ENCODE data around the gene MORN3. TPM values are rescaled to one million over a fixed set of nuclear protein-coding genes. Genes with fewer than 3 reads are reported as not detected.

MORN3 gene
- total RNA-seq, 1 donor from 2014 or later, result 0.80 TPM

DNA sequence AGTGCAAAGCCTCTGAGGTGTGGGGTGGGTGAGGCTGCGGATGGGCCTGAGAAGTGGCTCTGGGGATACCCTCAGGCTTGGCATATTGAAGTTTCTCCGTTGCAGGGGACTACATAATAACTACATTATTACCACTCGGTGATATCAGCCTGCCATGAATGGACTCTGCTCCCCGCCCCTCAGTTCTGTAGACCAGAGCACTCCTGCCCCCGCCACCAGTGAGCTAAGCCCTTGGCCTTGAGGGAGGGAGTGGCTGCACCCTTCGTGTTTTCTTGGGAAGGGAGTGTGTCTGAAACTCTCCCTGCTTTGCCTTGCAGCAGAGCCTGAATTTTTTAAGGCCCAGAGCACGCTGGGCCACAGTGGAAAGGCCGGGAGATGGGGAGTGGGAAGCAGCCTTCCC lies 41.4 kb downstream of the MORN3 start:
- no peak for DNase-seq (ENCODE audit: extremely low spot score, unreplicated experiment)
- Mint-ChIP-seq H3K4me1 (ENCODE audit: unreplicated experiment) (peaks cover 33% of the 10 kb centered on the region), H3K27me3 (no peaks in the 10 kb centered on the region), H3K36me3 (no peaks in the 10 kb centered on the region), H3K27ac (peak overlapping the region; percentile 91), H3K4me3 (peak overlapping the region; percentile 90), H3K9me3 (no peaks in the 10 kb centered on the region)
- TF ChIP-seq, protein P1, sequence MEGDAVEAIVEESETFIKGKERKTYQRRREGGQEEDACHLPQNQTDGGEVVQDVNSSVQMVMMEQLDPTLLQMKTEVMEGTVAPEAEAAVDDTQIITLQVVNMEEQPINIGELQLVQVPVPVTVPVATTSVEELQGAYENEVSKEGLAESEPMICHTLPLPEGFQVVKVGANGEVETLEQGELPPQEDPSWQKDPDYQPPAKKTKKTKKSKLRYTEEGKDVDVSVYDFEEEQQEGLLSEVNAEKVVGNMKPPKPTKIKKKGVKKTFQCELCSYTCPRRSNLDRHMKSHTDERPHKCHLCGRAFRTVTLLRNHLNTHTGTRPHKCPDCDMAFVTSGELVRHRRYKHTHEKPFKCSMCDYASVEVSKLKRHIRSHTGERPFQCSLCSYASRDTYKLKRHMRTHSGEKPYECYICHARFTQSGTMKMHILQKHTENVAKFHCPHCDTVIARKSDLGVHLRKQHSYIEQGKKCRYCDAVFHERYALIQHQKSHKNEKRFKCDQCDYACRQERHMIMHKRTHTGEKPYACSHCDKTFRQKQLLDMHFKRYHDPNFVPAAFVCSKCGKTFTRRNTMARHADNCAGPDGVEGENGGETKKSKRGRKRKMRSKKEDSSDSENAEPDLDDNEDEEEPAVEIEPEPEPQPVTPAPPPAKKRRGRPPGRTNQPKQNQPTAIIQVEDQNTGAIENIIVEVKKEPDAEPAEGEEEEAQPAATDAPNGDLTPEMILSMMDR (conservative IDR thresholded peaks at IDR 0.05), result no peak

DNA sequence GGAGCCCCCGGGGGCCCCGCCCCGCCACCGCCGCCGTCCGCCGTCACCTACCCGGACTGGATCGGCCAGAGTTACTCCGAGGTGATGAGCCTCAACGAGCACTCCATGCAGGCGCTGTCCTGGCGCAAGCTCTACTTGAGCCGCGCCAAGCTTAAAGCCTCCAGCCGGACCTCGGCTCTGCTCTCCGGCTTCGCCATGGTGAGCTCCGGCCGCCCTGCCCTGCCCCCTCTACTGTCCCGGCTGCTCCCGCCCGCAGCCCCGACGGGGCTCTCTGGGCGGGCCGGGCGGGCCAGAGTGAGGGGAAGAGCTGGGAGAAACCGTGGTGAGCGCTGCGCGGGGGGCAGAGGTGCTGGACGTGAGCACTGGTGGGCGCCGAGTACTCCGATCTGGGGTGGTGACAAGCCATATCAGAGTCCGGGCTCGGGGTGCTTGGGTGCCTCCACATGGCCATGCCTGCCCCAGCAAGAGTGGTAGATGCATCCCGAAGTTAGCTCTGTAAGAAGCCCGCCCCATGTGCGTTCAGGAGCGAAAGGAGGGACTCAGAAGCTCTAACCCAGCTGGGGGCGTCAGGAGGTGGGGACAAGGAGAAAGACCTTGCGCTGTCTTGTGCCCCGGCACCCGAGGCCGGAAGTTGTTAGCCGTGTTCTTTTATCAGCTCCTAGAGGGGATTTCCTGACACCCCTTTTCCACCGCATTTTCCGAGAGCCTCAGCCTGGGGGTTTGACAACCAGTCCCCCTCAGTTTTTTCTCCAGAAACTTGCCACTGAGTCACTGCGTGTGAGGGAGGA lies 42.4 kb downstream of the MORN3 start:
- TF ChIP-seq, protein P1 (conservative IDR thresholded peaks at IDR 0.05), result peak; percentile 24
- no peaks in the 10 kb centered on the region for H3K9me3 Mint-ChIP-seq
- H3K4me3 Mint-ChIP-seq, result peak overlapping the region; percentile 90
- H3K36me3 Mint-ChIP-seq, result no peaks in the 10 kb centered on the region
- peaks cover 24% of the 10 kb centered on the region for H3K4me1 Mint-ChIP-seq (ENCODE audit: unreplicated experiment)
- H3K27me3 Mint-ChIP-seq, result no peaks in the 10 kb centered on the region
- DNase-seq (ENCODE audit: extremely low spot score, unreplicated experiment), result no peak
- H3K27ac Mint-ChIP-seq, result peak overlapping the region; percentile 91

DNA sequence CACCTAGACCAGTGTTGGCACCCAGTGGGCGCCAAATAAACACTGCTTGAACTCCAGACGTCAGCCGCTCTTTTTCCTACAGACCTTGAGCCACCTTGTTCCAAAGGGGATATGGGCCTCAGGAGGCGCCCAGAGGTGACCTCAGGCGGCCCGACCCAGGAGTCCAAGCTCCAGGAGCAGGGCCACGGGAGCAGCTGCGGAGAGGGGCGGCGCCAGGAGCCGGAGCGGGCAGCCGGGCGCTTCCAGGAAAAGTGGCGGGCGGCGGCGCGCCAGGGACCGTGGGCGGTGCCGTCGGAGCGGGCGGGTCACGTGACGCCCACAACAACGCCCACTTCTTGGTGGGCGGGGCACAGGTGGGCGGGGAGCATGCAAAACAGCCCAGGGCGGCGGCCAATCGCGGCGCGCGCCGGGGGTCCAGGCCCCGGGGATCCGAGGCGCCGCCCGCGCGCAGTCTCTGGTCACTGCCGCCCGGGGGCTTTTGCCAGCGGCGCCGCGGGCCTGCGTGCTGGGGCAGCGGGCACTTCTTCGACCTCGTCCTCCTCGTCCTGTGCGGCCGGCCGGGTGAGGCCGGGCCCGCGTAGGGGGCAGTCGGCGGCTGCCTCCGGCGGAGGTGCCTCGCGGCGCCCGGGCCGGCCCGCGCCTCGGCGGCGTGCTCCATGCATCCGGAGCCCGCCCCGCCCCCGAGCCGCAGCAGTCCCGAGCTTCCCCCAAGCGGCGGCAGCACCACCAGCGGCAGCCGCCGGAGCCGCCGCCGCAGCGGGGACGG lies 43.2 kb downstream of the MORN3 start, which contains the start of gene ORAI1:
ORAI1 (plus strand) TSS at position 444 of the 766 bp plus-strand sequence.
- peak; percentile 97 for DNase-seq (ENCODE audit: extremely low spot score, unreplicated experiment)
- peak within 1 kb of the TSS; percentile 91 for H3K27ac Mint-ChIP-seq
- TF ChIP-seq, protein P1 (conservative IDR thresholded peaks at IDR 0.05), result no peak

DNA sequence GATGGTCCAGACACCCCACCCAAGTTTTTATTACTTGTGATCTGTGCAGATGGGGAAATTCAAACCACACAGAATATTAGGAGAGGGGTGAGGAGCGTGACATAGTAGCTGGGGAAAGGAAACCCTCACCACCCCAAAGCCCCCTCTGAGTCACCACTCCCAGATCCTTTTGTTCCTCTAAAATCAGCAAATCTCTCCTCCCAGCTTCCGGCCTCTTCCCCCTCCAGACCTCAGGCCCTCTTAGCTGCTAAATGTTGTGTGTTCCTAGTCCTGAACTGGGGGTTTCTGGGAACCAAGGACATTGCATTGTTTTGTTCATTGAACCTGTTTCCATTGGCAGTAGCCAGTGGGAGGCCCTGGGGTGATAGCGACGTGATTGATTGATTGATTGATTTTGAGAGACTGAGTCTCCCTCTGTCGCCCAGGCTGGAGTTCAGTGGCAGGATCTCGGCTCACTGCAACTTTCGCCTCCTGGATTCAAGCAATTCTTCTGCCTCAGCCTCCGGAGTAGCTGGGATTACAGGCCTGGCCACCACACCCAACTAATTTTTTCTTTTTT lies 49.0 kb downstream of the MORN3 start:
- Mint-ChIP-seq H3K36me3 (no peaks in the 10 kb centered on the region), H3K27ac (no peak overlapping the region), H3K27me3 (no peaks in the 10 kb centered on the region), H3K9me3 (no peaks in the 10 kb centered on the region), H3K4me1 (ENCODE audit: unreplicated experiment) (peaks cover 5% of the 10 kb centered on the region), H3K4me3 (no peak overlapping the region)
- TF ChIP-seq, protein P1 (conservative IDR thresholded peaks at IDR 0.05), result no peak
- DNase-seq (ENCODE audit: extremely low spot score, unreplicated experiment), result no peak

More for the DNA sequence above, 43.2 kb downstream of the MORN3 start, which contains the start of gene ORAI1:
- peaks cover 19% of the 10 kb centered on the region for H3K4me1 Mint-ChIP-seq (ENCODE audit: unreplicated experiment)
- H3K4me3 Mint-ChIP-seq, result peak within 1 kb of the TSS; percentile 90
- no peaks in the 10 kb centered on the region for H3K27me3 Mint-ChIP-seq
- H3K36me3 Mint-ChIP-seq, result no peaks in the 10 kb centered on the region
- H3K9me3 Mint-ChIP-seq, result no peaks in the 10 kb centered on the region

DNA sequence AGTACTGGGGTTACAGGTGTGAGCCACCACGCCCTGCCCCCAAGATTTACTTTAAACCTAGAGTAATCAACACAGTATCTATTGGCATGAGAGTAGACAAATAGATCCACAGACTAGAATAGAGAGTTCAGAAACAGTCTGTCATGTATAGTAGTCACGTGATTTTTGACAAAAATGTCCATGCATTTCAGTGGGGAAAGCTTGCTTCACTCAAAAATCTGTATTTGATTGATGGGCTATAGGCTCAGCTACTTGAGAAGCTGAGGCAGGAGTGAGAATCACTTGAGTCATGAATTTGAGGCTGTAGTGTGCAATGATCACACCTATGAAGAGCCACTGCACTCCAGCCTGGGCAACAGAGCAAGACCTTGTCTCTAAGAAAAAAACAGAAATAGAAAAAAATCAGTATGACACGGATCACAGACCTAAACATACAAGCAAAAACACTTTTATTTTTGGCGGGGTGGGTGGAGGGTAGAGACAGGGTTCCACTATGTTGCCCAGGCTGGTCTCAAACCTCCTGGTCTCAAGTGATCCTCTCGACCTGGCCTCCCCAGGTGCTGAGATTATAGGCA lies 50.7 kb downstream of the MORN3 start:
- H3K36me3 Mint-ChIP-seq, result no peaks in the 10 kb centered on the region
- peak overlapping the region; percentile 63 for H3K27ac Mint-ChIP-seq
- H3K9me3 Mint-ChIP-seq, result no peaks in the 10 kb centered on the region
- no peak for DNase-seq (ENCODE audit: extremely low spot score, unreplicated experiment)
- H3K4me3 Mint-ChIP-seq, result peak overlapping the region; percentile 34
- TF ChIP-seq, protein P1 (conservative IDR thresholded peaks at IDR 0.05), result no peak
- H3K4me1 Mint-ChIP-seq (ENCODE audit: unreplicated experiment), result peaks cover 5% of the 10 kb centered on the region
- no peaks in the 10 kb centered on the region for H3K27me3 Mint-ChIP-seq
